SJSA1 (cell line): ENCODE data around the gene ASMTL. TPM values are rescaled to one million over a fixed set of nuclear protein-coding genes. Genes with fewer than 3 reads are reported as not detected.
"Not testable (repeated sequence)": the region's sequence is repeated elsewhere in the genome, so short reads cannot be mapped to it uniquely, and the experiment has no call there.

Experiments
- DNase-seq, 2 experiments: peaks; one replicate each; pipeline ENCODE4 v3.0.0-alpha.2; 2015 to 2020; ENCODE audit warnings: low spot score in 2 of 2, low read depth in 1 of 2
- H3K27ac ChIP-seq: fragments of 250-450 bp; sonication (Bioruptor Pico); 2 replicates; pipeline ENCODE4 v1.5.1; 2020; ENCODE audit warnings: mild to moderate bottlenecking, moderate library complexity
- H3K27me3 ChIP-seq: fragments of 250-450 bp; sonication (Bioruptor Pico); replicated peaks from 2 replicates; pipeline ENCODE4 v1.5.1; 2020; ENCODE audit warnings: mild to moderate bottlenecking, moderate library complexity
- H3K36me3 ChIP-seq: fragments of 250-450 bp; sonication (Bioruptor Pico); 2 replicates; pipeline ENCODE4 v1.5.1; 2020; ENCODE audit warnings: mild to moderate bottlenecking
- H3K4me1 ChIP-seq: fragments of 250-450 bp; sonication (Bioruptor Pico); replicated peaks from 2 replicates; pipeline ENCODE4 v1.6.1; 2021; ENCODE audit warnings: mild to moderate bottlenecking
- H3K4me3 ChIP-seq: fragments of 250-450 bp; sonication (Bioruptor Pico); 2 replicates; pipeline ENCODE4 v1.5.1; 2020; ENCODE audit warnings: mild to moderate bottlenecking
- H3K9me3 ChIP-seq: fragments of 250-450 bp; sonication (Bioruptor Pico); replicated peaks from 2 replicates; pipeline ENCODE4 v1.5.1; 2020; ENCODE audit warnings: mild to moderate bottlenecking
- total RNA-seq: library from RNA; depleted of rRNA; stranded (reverse); fragments of >200 nt; shearing (Covaris generic); gene quantifications from 2 replicates; pipeline ENCODE4 v1.2.3, GENCODE V29; 2014

The ASMTL gene
- total RNA-seq, 1 experiment from 2014 or later = 10.0 TPM

- H3K4me1 ChIP-seq = peaks cover 5% of the 10 kb centered on the region
- H3K27ac ChIP-seq = no peak overlapping the region
- H3K36me3 ChIP-seq = no peaks in the 10 kb centered on the region
- no peaks in the 10 kb centered on the region for H3K9me3 ChIP-seq
- DNase-seq = no peak
- H3K4me3 ChIP-seq = no peak overlapping the region
- H3K27me3 ChIP-seq = no peaks in the 10 kb centered on the region
These were observed 23.2 kb upstream of the ASMTL start for GRCh38 chrX:1475881-1476280.

DNA sequence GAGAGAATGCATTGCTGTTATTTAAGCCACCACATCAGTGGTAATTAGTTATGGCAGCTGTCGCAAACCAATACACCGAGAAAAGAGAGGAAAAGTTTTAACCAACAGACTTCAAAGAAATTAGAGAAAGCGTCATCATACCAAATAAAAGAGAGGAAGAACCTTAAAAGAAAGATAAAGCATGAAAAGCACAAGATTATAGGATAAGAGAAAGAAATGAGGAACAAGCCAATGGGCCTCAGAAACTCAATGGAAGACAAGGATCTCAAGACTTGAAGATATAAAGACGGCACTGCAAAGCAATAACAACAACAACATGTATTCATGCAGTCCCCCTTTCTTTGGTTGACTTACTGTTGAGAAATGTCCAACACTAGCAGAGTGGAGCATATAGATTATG is 22.8 kb upstream of the ASMTL start:
- no peak overlapping the region for H3K27ac ChIP-seq
- no peak for DNase-seq
- H3K4me3 ChIP-seq = no peak overlapping the region
- peaks cover 5% of the 10 kb centered on the region for H3K4me1 ChIP-seq
- no peaks in the 10 kb centered on the region for H3K36me3 ChIP-seq
- no peaks in the 10 kb centered on the region for H3K9me3 ChIP-seq
- no peaks in the 10 kb centered on the region for H3K27me3 ChIP-seq

GRCh38 chrX:1474593-1474992 is 21.9 kb upstream of the ASMTL start:
- not testable (repeated sequence) for H3K4me1 ChIP-seq, H3K27me3 ChIP-seq, H3K36me3 ChIP-seq, H3K9me3 ChIP-seq, DNase-seq, H3K27ac ChIP-seq, H3K4me3 ChIP-seq

DNA sequence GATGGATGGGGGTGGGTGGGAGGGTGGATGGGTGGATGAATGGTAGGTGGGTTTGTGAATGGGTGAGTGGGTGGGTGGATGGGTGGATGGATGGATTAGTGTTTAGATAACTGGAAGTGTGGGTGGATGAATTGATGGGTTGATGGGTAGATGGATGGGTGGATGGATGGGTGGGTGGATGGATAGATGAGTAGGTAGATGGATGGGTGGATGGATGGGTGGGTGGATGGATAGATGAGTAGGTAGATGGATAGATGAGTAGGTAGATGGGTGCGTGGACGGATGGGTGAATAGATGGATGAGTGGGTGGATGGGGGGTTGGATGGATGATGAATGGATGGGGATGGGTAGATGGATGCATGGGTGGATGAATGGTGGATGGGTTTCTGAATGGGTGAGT is 20.3 kb upstream of the ASMTL start:
- H3K27ac ChIP-seq = no peak overlapping the region
- H3K4me3 ChIP-seq = no peak overlapping the region
- H3K4me1 ChIP-seq = peaks cover 10% of the 10 kb centered on the region
- DNase-seq = no peak
- no peaks in the 10 kb centered on the region for H3K36me3 ChIP-seq
- H3K27me3 ChIP-seq = no peaks in the 10 kb centered on the region
- no peaks in the 10 kb centered on the region for H3K9me3 ChIP-seq

- H3K9me3 ChIP-seq = no peaks in the 10 kb centered on the region
- H3K27ac ChIP-seq = no peak overlapping the region
- H3K4me3 ChIP-seq = no peak overlapping the region
- peak; percentile 69 to 88 for DNase-seq
- no peaks in the 10 kb centered on the region for H3K36me3 ChIP-seq
- H3K4me1 ChIP-seq = peaks cover 22% of the 10 kb centered on the region
- no peaks in the 10 kb centered on the region for H3K27me3 ChIP-seq
These were observed 15.6 kb upstream of the ASMTL start for GRCh38 chrX:1468250-1468772.

GRCh38 chrX:1466971-1467561 is 14.4 kb upstream of the ASMTL start:
- H3K4me3 ChIP-seq = no peak overlapping the region
- no peaks in the 10 kb centered on the region for H3K36me3 ChIP-seq
- H3K4me1 ChIP-seq = peaks cover 33% of the 10 kb centered on the region
- H3K27me3 ChIP-seq = no peaks in the 10 kb centered on the region
- DNase-seq = peak; percentile 13 to 33
- H3K27ac ChIP-seq = no peak overlapping the region
- H3K9me3 ChIP-seq = no peaks in the 10 kb centered on the region

DNA sequence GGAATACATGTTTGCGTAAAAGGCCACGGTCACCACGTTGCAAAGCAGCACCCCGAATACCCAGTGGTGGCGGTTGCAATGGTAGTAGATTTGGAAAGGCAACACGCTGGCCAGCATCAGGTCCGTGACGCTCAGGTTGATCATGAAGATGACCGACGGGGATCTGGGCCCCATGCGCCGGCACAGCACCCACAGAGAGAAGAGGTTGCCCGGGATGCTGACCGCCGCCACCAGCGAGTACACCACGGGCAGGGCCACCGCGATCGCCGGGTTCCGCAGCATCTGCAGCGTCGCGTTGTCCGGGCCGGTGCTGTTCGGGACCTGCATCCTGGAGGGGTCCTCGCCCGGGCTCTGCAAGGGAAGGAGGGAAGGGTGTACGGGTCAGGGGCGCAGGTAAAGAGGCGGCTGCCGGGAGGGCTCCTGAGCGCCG is 13.5 kb upstream of the ASMTL start:
- Histone ChIP-seq H3K36me3 (no peaks in the 10 kb centered on the region), H3K4me1 (peaks cover 33% of the 10 kb centered on the region), H3K4me3 (no peak overlapping the region), H3K9me3 (no peaks in the 10 kb centered on the region), H3K27ac (no peak overlapping the region), H3K27me3 (no peaks in the 10 kb centered on the region)
- DNase-seq = peak in 1 of 2 experiments; percentile 41

DNA sequence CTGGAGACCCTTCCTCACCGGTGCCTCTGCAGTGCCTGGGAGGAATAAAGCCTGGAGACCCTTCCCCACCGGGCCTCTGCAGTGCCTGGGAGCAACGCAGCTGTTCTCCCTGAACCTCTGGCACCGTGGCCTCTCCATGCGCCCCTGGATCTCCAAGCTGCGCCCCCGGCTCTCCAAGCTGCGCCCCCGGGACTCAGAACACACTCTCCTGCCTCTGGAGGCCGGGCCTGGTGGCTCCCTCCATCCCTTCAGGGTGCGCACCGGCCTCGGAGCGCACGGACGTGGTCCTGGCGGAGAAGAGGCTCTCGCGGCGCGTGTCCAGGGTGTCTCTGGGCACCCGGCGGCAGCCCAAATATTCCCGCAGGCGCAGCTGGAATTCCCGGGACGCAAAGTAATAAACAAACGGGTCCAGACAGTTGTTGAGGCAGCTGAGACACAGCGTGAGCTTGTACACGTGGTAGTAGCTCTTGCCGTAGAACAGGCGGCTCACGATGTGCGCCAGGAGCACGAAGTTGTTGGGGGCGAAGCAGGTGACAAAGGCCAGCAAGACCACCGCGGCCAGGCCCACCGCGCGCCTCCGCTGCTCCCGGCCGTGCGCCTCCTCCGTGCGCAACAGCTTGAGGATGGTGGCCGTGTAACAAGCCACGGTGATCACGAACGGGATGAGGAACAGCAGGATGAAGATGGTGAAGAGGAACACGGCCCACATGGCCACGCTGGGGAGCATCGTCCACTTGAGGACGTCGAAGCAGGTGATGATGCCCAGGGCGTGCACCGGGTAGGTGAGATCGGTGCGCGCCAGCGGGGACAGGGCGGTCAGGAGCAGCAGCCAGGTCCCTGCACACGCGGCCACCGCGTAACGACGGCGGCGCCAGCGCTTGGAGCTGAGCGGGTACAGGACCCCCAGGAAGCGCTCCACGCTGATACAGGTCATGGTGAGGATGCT is 12.8 kb upstream of the ASMTL start:
- DNase-seq = peak in 1 of 2 experiments; percentile 38
- Histone ChIP-seq H3K4me1 (peaks cover 33% of the 10 kb centered on the region), H3K36me3 (no peaks in the 10 kb centered on the region), H3K9me3 (no peaks in the 10 kb centered on the region), H3K4me3 (no peak overlapping the region), H3K27me3 (no peaks in the 10 kb centered on the region), H3K27ac (no peak overlapping the region)

- Histone ChIP-seq H3K4me1 (peaks cover 33% of the 10 kb centered on the region), H3K9me3 (no peaks in the 10 kb centered on the region)
- no peak for DNase-seq
These were observed 12.2 kb upstream of the ASMTL start for GRCh38 chrX:1464971-1465285.

GRCh38 chrX:1464041-1464970 is 11.6 kb upstream of the ASMTL start:
- Histone ChIP-seq H3K4me1 (peaks cover 33% of the 10 kb centered on the region), H3K27me3 (no peaks in the 10 kb centered on the region), H3K4me3 (no peak overlapping the region), H3K36me3 (no peaks in the 10 kb centered on the region), H3K9me3 (no peaks in the 10 kb centered on the region), H3K27ac (no peak overlapping the region)
- peak; percentile 21 to 35 for DNase-seq

More at GRCh38 chrX:1464971-1465285, 12.2 kb upstream of the ASMTL start:
- Histone ChIP-seq H3K36me3 (no peaks in the 10 kb centered on the region), H3K27me3 (no peaks in the 10 kb centered on the region), H3K27ac (no peak overlapping the region), H3K4me3 (no peak overlapping the region)

DNA sequence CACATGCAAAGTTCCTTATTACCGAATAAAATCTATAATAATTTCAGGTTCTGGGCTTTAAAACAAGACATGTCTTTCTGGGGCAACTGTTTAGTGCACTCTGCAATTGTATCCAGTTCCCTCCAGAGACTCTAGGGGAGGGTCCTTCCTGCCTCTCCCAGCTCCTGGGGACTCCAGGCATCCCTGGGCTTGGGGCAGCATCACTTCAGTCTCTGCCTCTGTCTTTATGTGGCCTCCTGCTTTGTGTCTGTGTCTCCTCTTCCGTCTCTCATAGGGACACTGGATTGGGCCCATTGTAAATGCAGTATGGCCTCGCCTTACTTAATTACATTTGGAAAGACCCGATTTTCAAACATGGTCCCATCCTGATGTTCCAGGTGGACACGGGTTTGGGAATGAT is 10.9 kb upstream of the ASMTL start:
- peaks cover 33% of the 10 kb centered on the region for H3K4me1 ChIP-seq
- H3K9me3 ChIP-seq = no peaks in the 10 kb centered on the region
- no peak overlapping the region for H3K4me3 ChIP-seq
- H3K27me3 ChIP-seq = no peaks in the 10 kb centered on the region
- H3K36me3 ChIP-seq = no peaks in the 10 kb centered on the region
- no peak overlapping the region for H3K27ac ChIP-seq
- peak in 1 of 2 experiments; percentile 2 for DNase-seq

DNA sequence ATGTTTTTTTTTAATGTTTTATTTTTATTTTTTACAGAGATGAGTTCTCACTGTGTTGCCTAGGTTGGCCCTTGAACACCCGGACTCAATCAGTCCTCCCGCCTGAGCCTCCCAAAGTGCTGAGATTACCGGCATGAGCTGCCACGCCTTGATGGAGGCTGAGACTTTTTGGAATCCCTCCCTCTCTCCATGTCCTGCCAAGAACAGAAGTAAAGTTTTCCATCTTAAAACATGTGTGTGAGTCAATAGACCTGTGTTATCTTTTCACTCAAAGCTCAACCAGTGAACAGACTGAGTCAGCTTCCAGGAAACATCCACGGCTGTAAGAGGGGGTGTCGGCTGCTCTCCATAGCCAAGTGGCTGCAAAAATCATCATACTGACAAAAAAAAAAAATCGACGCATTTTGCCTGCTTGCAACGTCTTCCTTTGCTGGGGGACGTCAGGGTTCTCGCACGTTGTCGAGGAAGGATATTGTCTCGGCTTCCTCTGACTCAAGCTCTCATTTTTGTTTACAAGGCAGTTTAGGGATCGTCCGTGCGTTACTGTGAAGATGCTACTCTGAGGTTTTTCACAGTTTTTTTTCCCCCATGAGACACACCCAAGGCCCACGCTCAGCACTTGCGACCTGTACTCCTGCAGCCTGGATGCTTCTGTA is 10.0 kb upstream of the ASMTL start:
- Histone ChIP-seq H3K4me1 (peaks cover 27% of the 10 kb centered on the region), H3K27ac (no peak overlapping the region), H3K9me3 (no peaks in the 10 kb centered on the region), H3K36me3 (no peaks in the 10 kb centered on the region), H3K27me3 (no peaks in the 10 kb centered on the region), H3K4me3 (no peak overlapping the region)
- peak; percentile 60 to 61 for DNase-seq

- no peaks in the 10 kb centered on the region for H3K27me3 ChIP-seq
- no peak for DNase-seq
- no peak overlapping the region for H3K4me3 ChIP-seq
- no peaks in the 10 kb centered on the region for H3K9me3 ChIP-seq
- H3K36me3 ChIP-seq = no peaks in the 10 kb centered on the region
- H3K4me1 ChIP-seq = peaks cover 23% of the 10 kb centered on the region
- H3K27ac ChIP-seq = no peak overlapping the region
These were observed 9.4 kb upstream of the ASMTL start for GRCh38 chrX:1462110-1462509.
